HepG2 (cell line): ENCODE measurements around the gene MFSD8. TPM values are rescaled to one million over a fixed set of nuclear protein-coding genes. Genes with fewer than 3 reads are reported as not detected.

Source experiments
- CREM ChIP-seq, 2 experiments: sonication (generic) in 1 of 2; formaldehyde crosslinking in 1 of 2; IDR thresholded peaks; 2 replicates each; pipeline versions ENCODE4 v1.4.0 to v1.6.1; 2016 to 2020; ENCODE audit warnings: antibody characterized with exemption in 1 of 2, mild to moderate bottlenecking in 1 of 2, missing genetic modification reagents in 1 of 2
- JUND ChIP-seq: sonication (generic); formaldehyde crosslinking; IDR thresholded peaks from 2 replicates; pipeline ENCODE4 v1.8.0; 2022; ENCODE audit warnings: mild to moderate bottlenecking, missing genetic modification reagents
- KDM6A ChIP-seq: IDR thresholded peaks from 2 replicates; pipeline ENCODE4 v1.6.1; 2016; ENCODE audit warnings: low read depth
- MAZ ChIP-seq, 2 experiments: sonication (generic) in 1 of 2; formaldehyde crosslinking in 1 of 2; IDR thresholded peaks; 2 replicates each; pipeline versions ENCODE4 v1.5.0 to v1.6.1; 2012 to 2020; ENCODE audit warnings: low read depth in 2 of 2, mild to moderate bottlenecking in 2 of 2, borderline replicate concordance in 1 of 2, improper control_type of control experiment in 1 of 2, low read length in 1 of 2, missing genetic modification reagents in 1 of 2, moderate library complexity in 1 of 2
- MTF2 ChIP-seq: sonication (generic); formaldehyde crosslinking; IDR thresholded peaks from 2 replicates; pipeline ENCODE4 v1.5.0; 2020; ENCODE audit warnings: missing genetic modification reagents, borderline replicate concordance
- NPAS2 ChIP-seq: sonication (generic); formaldehyde crosslinking; IDR thresholded peaks from 2 replicates; pipeline ENCODE4 v1.8.0; 2022; ENCODE audit warnings: mild to moderate bottlenecking, missing genetic modification reagents, borderline replicate concordance
- RBAK ChIP-seq: sonication (generic); formaldehyde crosslinking; IDR thresholded peaks from 2 replicates; pipeline ENCODE4 v1.5.1; 2020; ENCODE audit warnings: mild to moderate bottlenecking, missing genetic modification reagents
- TEAD2 ChIP-seq: sonication (generic); formaldehyde crosslinking; IDR thresholded peaks from 2 replicates; pipeline ENCODE4 v1.9.0; 2021; ENCODE audit warnings: missing genetic modification reagents
- ZBTB21 ChIP-seq: sonication (generic); formaldehyde crosslinking; IDR thresholded peaks from 2 replicates; pipeline ENCODE4 v1.4.0; 2020; ENCODE audit warnings: missing genetic modification reagents
- ZNF256 ChIP-seq: sonication (generic); formaldehyde crosslinking; conservative IDR thresholded peaks from 2 replicates; pipeline ENCODE4 v1.4.0; 2020; ENCODE audit warnings: missing genetic modification reagents
- ZNF543 ChIP-seq: sonication (generic); formaldehyde crosslinking; IDR thresholded peaks from 2 replicates; pipeline ENCODE4 v1.4.0; 2020; ENCODE audit warnings: mild to moderate bottlenecking, missing genetic modification reagents
- ZNF570 ChIP-seq: sonication (generic); formaldehyde crosslinking; IDR thresholded peaks from 2 replicates; pipeline ENCODE4 v1.4.0; 2020; ENCODE audit warnings: mild to moderate bottlenecking, missing genetic modification reagents, borderline replicate concordance
- polyA plus RNA-seq, 8 experiments: library from polyadenylated mRNA; depleted of rRNA in 3 of 8; stranded (reverse) in 7 of 8; unstranded in 1 of 8; fragments of >200 nt; fragmentation: Illumina TruSeq in 4 of 8; extraction: Trizol in 4 of 8; gene quantifications; 2 replicates each; pipeline versions ENCODE4 v1.2.1 to v1.2.3, GENCODE V29; 2011 to 2016; ENCODE audit warnings: low read depth in 4 of 8, missing spikeins in 1 of 8, mixed read lengths in 1 of 8; ENCODE audit not compliant: insufficient read depth in 1 of 8
- total RNA-seq, 5 experiments: library from RNA; depleted of rRNA; stranded (reverse); fragments of >200 nt; fragmentation: Illumina TruSeq; extraction: Trizol; gene quantifications; 2 replicates each; pipeline ENCODE4 v1.2.3, GENCODE V29; 2016; ENCODE audit warnings: low read depth in 1 of 5
- TF ChIP-seq, protein P1 (sequence below), 2 experiments: sonication (generic) in 1 of 2; formaldehyde crosslinking in 1 of 2; IDR thresholded peaks; 2 replicates each; pipeline versions ENCODE4 v1.4.0 to v1.6.1; 2016 to 2020; ENCODE audit warnings: borderline replicate concordance in 1 of 2, low read depth in 1 of 2, mild to moderate bottlenecking in 1 of 2, missing genetic modification reagents in 1 of 2
- TF ChIP-seq, protein P2 (sequence below): sonication (generic); formaldehyde crosslinking; IDR thresholded peaks from 2 replicates; pipeline ENCODE4 v1.5.1; 2020; ENCODE audit warnings: mild to moderate bottlenecking, moderate library complexity, missing genetic modification reagents
- TF ChIP-seq, protein P3 (sequence below): sonication (generic); formaldehyde crosslinking; IDR thresholded peaks from 2 replicates; pipeline ENCODE4 v1.5.1; 2020; ENCODE audit warnings: missing genetic modification reagents, mild to moderate bottlenecking, borderline replicate concordance
- TF ChIP-seq, protein P4 (sequence below): sonication (generic); formaldehyde crosslinking; IDR thresholded peaks from 2 replicates; pipeline ENCODE4 v1.8.1; 2022; ENCODE audit warnings: mild to moderate bottlenecking, missing genetic modification reagents
- TF ChIP-seq, protein P5 (sequence below): sonication (generic); formaldehyde crosslinking; IDR thresholded peaks from 2 replicates; pipeline ENCODE4 v1.8.0; 2022; ENCODE audit warnings: mild to moderate bottlenecking, missing genetic modification reagents, moderate library complexity

MFSD8 gene
- total and polyA plus RNA-seq, 2 of the 13 experiments (the other 11 are each of a cell fraction or from before 2014, with no cell fraction given) = 24.8 to 25.5 TPM

DNA sequence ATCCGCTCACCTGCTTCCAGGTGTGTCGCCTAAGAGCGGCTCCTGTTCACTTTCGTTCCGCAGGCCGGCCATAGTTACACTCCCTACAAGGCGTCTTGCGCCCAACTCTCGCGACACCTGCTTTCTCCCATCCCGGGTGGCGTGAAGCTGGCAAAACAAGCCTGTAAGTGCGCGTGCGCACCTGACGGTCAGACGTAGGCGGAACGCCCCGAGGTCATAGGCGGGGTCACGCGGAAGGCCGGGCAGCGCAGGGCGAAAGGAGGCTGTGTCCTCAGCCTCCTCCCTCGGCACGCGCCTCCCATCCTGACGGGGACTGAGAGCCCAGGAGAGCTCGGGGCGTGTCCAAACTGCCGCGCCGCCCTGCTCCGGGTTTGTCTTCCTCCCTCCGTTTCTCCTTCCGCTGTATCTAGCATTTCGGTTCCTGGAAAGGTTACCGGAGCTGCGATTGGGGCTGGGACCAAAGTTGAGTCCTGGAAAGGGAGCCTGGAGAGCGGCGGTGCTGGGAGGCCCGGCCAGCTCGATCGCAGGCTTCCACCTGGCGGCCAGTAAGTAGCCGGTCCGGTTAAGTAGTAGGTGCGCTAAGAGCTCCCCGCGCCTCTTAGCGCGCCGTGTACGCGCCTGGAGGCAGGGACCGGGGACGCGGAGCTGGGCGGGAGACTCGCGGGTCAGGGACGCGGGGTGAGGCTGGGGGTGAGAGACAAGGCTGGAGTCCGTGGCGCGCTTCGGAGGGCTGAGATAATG is at the start of gene MFSD8, which contains the start of gene ABHD18 (continued):
- TF ChIP-seq CREM (IDR thresholded peaks at IDR 0.05) = peak; percentile 64; the same call in 1 of the 2 replicates
- no peak for TF ChIP-seq CREM (CRISPR knock-in tag; IDR thresholded peaks at IDR 0.05)
- TF ChIP-seq ZNF570 (CRISPR knock-in tag) = no peak
- TF ChIP-seq, protein P1, sequence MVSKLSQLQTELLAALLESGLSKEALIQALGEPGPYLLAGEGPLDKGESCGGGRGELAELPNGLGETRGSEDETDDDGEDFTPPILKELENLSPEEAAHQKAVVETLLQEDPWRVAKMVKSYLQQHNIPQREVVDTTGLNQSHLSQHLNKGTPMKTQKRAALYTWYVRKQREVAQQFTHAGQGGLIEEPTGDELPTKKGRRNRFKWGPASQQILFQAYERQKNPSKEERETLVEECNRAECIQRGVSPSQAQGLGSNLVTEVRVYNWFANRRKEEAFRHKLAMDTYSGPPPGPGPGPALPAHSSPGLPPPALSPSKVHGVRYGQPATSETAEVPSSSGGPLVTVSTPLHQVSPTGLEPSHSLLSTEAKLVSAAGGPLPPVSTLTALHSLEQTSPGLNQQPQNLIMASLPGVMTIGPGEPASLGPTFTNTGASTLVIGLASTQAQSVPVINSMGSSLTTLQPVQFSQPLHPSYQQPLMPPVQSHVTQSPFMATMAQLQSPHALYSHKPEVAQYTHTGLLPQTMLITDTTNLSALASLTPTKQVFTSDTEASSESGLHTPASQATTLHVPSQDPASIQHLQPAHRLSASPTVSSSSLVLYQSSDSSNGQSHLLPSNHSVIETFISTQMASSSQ (IDR thresholded peaks at IDR 0.05; ENCODE audit: low read depth) = peak; percentile 23; the same call in 1 of the 2 replicates
- TF ChIP-seq, protein P1 (CRISPR knock-in tag; IDR thresholded peaks at IDR 0.05; ENCODE audit: borderline replicate concordance) = 0 out of 2 replicates have a peak, but pooled peaks have one; percentile 0
- no peak for TF ChIP-seq MTF2 (CRISPR knock-in tag)
- TF ChIP-seq, protein P2, sequence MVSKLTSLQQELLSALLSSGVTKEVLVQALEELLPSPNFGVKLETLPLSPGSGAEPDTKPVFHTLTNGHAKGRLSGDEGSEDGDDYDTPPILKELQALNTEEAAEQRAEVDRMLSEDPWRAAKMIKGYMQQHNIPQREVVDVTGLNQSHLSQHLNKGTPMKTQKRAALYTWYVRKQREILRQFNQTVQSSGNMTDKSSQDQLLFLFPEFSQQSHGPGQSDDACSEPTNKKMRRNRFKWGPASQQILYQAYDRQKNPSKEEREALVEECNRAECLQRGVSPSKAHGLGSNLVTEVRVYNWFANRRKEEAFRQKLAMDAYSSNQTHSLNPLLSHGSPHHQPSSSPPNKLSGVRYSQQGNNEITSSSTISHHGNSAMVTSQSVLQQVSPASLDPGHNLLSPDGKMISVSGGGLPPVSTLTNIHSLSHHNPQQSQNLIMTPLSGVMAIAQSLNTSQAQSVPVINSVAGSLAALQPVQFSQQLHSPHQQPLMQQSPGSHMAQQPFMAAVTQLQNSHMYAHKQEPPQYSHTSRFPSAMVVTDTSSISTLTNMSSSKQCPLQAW (CRISPR knock-in tag) = peak; percentile 79
- TF ChIP-seq, protein P3, sequence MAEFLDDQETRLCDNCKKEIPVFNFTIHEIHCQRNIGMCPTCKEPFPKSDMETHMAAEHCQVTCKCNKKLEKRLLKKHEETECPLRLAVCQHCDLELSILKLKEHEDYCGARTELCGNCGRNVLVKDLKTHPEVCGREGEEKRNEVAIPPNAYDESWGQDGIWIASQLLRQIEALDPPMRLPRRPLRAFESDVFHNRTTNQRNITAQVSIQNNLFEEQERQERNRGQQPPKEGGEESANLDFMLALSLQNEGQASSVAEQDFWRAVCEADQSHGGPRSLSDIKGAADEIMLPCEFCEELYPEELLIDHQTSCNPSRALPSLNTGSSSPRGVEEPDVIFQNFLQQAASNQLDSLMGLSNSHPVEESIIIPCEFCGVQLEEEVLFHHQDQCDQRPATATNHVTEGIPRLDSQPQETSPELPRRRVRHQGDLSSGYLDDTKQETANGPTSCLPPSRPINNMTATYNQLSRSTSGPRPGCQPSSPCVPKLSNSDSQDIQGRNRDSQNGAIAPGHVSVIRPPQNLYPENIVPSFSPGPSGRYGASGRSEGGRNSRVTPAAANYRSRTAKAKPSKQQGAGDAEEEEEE (CRISPR knock-in tag) = no peak
- TF ChIP-seq KDM6A (CRISPR knock-in tag) = peak; percentile 36; the same call in 1 of the 2 replicates
- TF ChIP-seq NPAS2 (CRISPR knock-in tag) = no peak
- no peak; the same call in 1 of the 2 replicates for TF ChIP-seq TEAD2 (CRISPR knock-in tag)
- TF ChIP-seq, protein P4, sequence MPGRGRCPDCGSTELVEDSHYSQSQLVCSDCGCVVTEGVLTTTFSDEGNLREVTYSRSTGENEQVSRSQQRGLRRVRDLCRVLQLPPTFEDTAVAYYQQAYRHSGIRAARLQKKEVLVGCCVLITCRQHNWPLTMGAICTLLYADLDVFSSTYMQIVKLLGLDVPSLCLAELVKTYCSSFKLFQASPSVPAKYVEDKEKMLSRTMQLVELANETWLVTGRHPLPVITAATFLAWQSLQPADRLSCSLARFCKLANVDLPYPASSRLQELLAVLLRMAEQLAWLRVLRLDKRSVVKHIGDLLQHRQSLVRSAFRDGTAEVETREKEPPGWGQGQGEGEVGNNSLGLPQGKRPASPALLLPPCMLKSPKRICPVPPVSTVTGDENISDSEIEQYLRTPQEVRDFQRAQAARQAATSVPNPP (CRISPR knock-in tag) = peak; percentile 77; the same call in 1 of the 2 replicates
- peak; percentile 12; the same call in 1 of the 2 replicates for TF ChIP-seq JUND (CRISPR knock-in tag)
- TF ChIP-seq ZNF543 (CRISPR knock-in tag) = no peak
- TF ChIP-seq, protein P5, sequence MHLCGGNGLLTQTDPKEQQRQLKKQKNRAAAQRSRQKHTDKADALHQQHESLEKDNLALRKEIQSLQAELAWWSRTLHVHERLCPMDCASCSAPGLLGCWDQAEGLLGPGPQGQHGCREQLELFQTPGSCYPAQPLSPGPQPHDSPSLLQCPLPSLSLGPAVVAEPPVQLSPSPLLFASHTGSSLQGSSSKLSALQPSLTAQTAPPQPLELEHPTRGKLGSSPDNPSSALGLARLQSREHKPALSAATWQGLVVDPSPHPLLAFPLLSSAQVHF (CRISPR knock-in tag) = peak; percentile 76; the same call in 1 of the 2 replicates
- no peak for TF ChIP-seq ZNF256 (CRISPR knock-in tag)
- TF ChIP-seq MAZ (IDR thresholded peaks at IDR 0.05; ENCODE audit: borderline replicate concordance, low read depth, low read length) = no peak
- TF ChIP-seq MAZ (CRISPR knock-in tag; IDR thresholded peaks at IDR 0.05; ENCODE audit: low read depth) = peak; percentile 78
- TF ChIP-seq RBAK (CRISPR knock-in tag) = 0 out of 2 replicates have a peak, but pooled peaks have one; percentile 27
- no peak for TF ChIP-seq ZBTB21 (CRISPR knock-in tag)
